ENCODE measurements around the gene LAMC3. TPM values are rescaled to one million over a fixed set of nuclear protein-coding genes. Genes with fewer than 3 reads are reported as not detected.

LAMC3 gene
- total RNA-seq, 2 donors from 2014 or later, result 0.47 to 0.50 TPM

DNA sequence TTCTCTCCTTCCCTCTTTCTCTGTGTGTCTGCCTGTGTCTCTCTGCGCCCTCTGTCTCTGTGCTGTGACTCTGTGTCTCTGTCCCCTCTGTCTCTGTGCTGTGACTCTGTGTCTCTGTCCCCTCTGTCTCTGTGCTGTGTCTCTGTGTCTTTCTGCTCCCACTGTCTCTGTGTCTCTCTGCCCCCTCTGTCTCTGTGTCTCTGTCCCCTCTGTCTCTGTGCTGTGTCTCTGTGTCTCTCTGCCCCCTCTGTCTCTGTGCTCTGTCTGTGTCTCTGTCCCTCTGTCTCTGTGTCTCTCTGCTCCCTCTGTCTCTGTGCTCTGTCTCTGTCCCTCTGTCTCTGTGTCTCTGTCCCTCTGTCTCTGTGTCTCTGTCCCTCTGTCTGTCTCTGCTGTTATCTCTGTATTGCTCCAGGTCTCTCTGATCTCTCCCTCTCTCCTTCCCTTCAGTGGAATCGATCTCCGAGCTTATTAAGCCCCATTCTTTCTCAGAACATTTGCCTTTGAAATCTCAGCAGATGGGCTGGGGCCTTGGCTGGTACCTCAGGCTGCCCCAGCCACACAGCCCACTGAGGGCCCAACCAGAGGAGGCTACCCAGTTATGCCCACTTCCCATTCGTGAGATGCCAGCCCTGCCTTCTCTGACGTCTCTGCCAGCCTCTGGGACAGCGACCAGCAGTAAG, 36.6 kb upstream of the LAMC3 start:
- ATAC-seq, result no peak
- peaks cover 5% of the 10 kb centered on the region for H3K36me3 Mint-ChIP-seq (ENCODE audit: low read depth)
- H3K4me3 Mint-ChIP-seq, result no peak overlapping the region
- H3K4me1 Mint-ChIP-seq, result peaks cover 5% of the 10 kb centered on the region
- peaks cover 46% of the 10 kb centered on the region for H3K27me3 Mint-ChIP-seq
- H3K27ac Mint-ChIP-seq, result no peak overlapping the region
- no peaks in the 10 kb centered on the region for H3K9me3 ChIP-seq (ENCODE audit: control insufficient read depth, low read length, poor library complexity, severe bottlenecking)
- DNase-seq, result no peak

DNA sequence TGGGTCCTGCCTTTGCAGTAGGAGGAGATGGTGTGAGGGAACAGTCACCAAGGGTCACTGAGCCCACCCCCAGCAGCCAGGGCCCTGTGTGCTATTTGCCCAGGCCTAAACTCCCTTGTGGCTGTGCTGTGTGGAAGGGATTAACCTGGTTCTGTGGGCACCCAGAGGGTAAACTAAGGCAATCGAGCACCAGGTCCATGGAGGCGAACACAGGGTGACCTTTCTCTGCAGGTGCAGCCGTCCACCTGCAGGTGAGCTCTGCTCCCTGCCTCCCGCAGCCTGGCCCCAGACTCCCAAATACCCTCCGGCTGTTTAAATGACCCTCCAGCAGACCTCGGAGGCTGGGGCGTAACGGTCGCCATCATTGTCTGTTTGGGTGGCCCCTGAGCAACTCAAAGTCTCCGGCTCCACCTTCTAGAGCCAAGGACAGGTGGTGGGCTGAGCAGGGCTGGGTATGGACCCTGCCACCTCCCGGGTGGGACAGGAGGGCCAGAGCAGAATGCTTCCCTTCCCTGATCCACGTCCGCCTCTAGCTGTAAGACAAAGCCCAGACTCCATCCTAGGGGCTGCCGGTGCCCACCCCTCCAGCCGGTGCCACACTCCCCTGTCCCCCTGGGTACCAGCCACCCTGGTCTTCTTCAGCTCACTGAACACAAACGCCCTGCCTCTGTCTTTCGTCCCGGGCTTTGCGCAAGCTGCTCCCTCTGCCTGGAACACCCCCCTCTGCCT, 35.9 kb upstream of the LAMC3 start:
- Mint-ChIP-seq H3K27me3 (peaks cover 49% of the 10 kb centered on the region), H3K4me3 (no peak overlapping the region), H3K4me1 (peaks cover 5% of the 10 kb centered on the region), H3K27ac (no peak overlapping the region), H3K36me3 (ENCODE audit: low read depth) (peaks cover 7% of the 10 kb centered on the region)
- H3K9me3 ChIP-seq (ENCODE audit: control insufficient read depth, low read length, poor library complexity, severe bottlenecking), result no peaks in the 10 kb centered on the region
- DNase-seq (no peak), ATAC-seq (no peak)

DNA sequence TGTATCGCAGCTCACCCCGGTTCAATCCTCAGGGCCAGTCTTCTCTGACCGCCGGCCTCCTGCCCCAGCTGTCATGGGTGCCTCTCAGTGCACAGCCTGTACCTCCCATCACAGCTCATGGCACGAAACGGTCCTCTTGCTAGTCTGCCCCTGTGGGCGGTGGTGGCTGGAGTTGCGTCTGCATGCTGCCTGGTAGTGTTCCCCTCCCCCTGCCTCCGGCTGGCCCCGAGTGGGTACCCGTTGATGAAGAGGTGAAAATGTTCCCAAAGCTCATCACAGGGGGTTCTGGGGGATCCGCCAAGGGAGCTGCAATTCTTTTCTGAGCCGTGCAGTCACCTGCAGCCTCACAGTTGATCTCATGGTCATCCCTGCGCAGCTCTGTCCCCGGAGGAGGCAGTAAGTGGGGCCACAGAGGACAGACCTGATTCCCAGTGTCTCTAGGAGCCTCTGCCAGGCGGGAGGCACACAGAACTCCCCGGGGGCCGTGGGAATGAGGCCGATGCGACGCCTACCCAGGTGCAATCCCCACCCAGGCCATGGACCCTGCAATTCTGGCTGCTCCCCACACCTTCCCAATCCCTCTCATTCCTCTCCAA, 35.2 kb upstream of the LAMC3 start:
- Mint-ChIP-seq H3K4me1 (peaks cover 5% of the 10 kb centered on the region), H3K27ac (no peak overlapping the region), H3K4me3 (no peak overlapping the region), H3K27me3 (peaks cover 49% of the 10 kb centered on the region), H3K36me3 (ENCODE audit: low read depth) (peaks cover 7% of the 10 kb centered on the region)
- ATAC-seq, result no peak
- H3K9me3 ChIP-seq (ENCODE audit: control insufficient read depth, low read length, poor library complexity, severe bottlenecking), result no peaks in the 10 kb centered on the region
- DNase-seq, result no peak

DNA sequence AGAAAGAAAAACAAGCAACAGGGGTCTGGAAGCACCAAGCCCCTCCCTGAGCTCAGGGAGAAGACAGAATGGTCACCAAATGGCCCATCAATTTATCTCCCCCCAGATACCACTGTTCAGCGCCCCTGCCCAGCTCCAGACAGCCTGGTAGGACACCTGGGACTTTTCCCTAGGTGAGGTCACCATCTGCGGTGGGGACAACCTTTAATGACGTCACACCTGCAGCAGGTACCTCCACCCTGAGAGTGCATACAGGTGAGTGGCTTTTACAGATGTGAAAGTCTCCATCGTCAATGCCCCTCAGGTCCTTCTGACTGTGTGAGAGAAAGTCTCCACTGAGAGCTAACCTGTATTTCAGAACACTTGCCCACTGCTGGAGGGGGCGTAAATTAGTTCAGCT, 34.3 kb upstream of the LAMC3 start:
- no peak for DNase-seq
- H3K4me1 Mint-ChIP-seq, result peaks cover 5% of the 10 kb centered on the region

DNA sequence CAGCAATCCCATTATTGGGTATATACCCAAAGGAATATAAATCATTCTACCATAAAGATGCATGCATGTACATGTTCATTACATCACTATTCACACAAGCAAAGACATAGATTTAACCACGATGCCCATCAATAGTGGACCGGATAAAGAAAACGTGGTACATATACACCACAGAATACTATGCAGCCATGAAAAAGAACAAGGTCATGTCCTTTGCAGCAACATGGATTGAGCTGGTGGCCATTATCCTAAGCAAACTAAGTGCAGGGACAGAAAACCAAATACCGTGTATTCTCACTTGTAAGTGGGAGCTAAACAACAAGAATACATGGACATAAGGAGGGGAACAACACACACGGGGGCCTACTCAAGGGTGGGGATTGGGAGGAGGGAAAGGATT, 33.8 kb upstream of the LAMC3 start:
- peaks cover 5% of the 10 kb centered on the region for H3K4me1 Mint-ChIP-seq
- no peaks in the 10 kb centered on the region for H3K9me3 ChIP-seq (ENCODE audit: control insufficient read depth, low read length, poor library complexity, severe bottlenecking)
- H3K36me3 Mint-ChIP-seq (ENCODE audit: low read depth), result peaks cover 7% of the 10 kb centered on the region
- no peak overlapping the region for H3K4me3 Mint-ChIP-seq
- ATAC-seq (no peak), DNase-seq (no peak)
- H3K27ac Mint-ChIP-seq, result no peak overlapping the region
- peaks cover 59% of the 10 kb centered on the region for H3K27me3 Mint-ChIP-seq

More for the DNA sequence above, 34.3 kb upstream of the LAMC3 start:
- Mint-ChIP-seq H3K4me3 (no peak overlapping the region), H3K36me3 (ENCODE audit: low read depth) (peaks cover 7% of the 10 kb centered on the region), H3K27me3 (peaks cover 54% of the 10 kb centered on the region), H3K27ac (no peak overlapping the region)
- no peaks in the 10 kb centered on the region for H3K9me3 ChIP-seq (ENCODE audit: control insufficient read depth, low read length, poor library complexity, severe bottlenecking)
- no peak for ATAC-seq

DNA sequence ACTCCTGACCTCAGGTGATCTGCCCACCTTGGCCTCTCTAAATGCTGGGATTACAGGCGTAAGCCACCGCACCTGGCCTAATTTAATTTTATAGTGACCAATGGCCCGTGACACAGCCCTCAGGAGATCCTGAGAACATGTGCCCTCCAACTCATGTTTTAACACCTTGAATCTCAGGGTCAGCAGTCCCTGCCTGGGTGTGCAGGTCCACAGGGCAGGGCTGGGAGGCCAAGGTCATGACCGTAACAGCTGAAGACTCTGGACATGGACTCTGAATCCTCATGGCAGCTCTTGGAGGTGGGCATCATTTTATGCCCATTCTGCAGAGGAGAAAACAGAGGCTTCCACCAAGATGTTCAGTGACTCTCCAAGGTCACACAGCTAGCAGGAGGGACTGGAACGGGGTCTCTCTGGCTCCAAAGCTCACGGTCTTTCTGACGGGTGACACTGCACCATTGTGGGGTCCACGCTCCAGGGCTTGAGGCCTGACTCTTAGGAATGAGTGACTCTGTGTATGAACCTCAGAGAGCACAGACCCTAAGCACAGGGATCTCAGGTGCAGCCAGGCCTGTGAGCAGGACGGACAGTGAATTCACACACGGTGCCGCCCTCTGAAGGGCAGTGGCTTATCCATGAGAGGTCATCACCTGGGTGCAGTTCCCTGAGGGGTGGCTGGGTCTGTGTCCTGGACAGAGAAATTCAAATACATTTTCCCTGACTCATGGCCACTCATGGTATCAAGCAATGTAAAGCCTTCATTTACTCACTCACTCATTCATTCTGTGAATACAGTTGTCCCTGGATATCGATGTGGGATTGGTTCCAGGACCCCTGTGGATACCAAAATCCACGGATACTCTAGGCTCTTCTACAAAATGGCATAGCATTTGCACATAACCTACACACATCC, 32.8 kb upstream of the LAMC3 start:
- no peak overlapping the region for H3K4me3 Mint-ChIP-seq
- H3K36me3 Mint-ChIP-seq (ENCODE audit: low read depth), result peaks cover 7% of the 10 kb centered on the region
- peaks cover 60% of the 10 kb centered on the region for H3K27me3 Mint-ChIP-seq
- H3K9me3 ChIP-seq (ENCODE audit: control insufficient read depth, low read length, poor library complexity, severe bottlenecking), result no peaks in the 10 kb centered on the region
- H3K4me1 Mint-ChIP-seq, result peaks cover 7% of the 10 kb centered on the region
- ATAC-seq, result no peak
- no peak overlapping the region for H3K27ac Mint-ChIP-seq
- no peak for DNase-seq

DNA sequence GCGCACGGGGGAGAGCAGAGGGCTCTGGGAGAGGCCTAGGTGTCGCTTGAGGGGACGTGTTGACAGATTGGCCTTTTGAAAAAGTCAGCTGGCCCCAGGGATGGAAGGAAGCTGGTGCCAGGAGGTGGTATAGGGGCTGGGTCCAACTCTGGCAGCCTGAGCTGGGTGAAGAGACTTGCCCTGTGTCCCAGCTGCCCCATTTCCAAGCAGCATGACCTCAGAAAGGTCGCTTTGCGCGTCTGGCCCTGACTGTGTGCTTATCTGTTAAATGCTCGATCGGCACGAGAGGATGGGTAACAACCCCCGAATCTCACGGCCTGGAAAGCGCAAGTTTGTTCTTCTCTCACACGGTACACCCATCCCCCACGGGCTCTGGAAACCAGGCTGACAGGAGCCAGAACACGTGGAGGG, 31.2 kb upstream of the LAMC3 start:
- no peak overlapping the region for H3K27ac Mint-ChIP-seq
- no peak for DNase-seq
- H3K4me1 Mint-ChIP-seq, result peaks cover 2% of the 10 kb centered on the region
- no peak overlapping the region for H3K4me3 Mint-ChIP-seq
- no peak for ATAC-seq
- peaks cover 3% of the 10 kb centered on the region for H3K36me3 Mint-ChIP-seq (ENCODE audit: low read depth)
- peaks cover 55% of the 10 kb centered on the region for H3K27me3 Mint-ChIP-seq
- no peaks in the 10 kb centered on the region for H3K9me3 ChIP-seq (ENCODE audit: control insufficient read depth, low read length, poor library complexity, severe bottlenecking)

DNA sequence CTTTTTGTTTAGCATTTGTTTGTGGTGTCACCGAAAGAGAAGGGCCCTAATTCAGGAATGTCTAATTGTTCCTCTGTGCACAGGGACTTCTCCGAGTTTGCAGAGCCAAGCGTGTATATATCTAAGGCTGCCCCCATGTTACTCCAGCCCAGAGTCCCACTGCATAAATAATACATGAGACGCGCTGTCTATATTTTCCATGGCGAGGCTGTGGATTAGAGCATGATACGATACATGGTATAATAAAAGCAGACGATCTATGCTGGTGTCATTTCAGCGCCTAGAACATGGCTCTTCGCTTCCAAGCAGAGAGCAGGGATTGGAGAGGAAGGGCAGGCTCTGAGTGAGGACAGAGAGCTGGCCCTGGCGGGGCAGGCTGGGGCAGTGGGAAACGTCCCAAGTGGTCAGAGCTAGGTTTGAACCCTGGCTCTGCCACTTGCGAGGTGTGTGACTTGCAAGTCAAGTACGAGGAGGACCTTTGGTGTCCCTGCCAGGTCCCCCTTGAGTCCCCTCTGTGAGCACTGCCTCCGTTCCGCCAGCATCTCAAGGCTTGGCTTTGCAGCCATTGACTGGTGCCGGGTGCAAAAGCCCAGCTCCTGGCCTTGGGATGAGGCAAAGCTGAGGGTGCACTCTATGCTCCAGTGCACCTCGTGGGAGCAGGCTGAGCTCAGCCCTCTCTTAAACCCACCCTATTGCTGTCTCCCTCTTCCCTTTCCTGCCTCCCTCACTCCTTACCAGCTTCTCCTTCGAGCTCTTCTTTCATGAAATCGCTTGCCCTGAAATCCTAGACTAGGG, 29.2 kb upstream of the LAMC3 start:
- peaks cover 3% of the 10 kb centered on the region for H3K36me3 Mint-ChIP-seq (ENCODE audit: low read depth)
- H3K4me1 Mint-ChIP-seq, result peaks cover 2% of the 10 kb centered on the region
- no peak for DNase-seq
- no peaks in the 10 kb centered on the region for H3K9me3 ChIP-seq (ENCODE audit: control insufficient read depth, low read length, poor library complexity, severe bottlenecking)
- H3K4me3 Mint-ChIP-seq, result no peak overlapping the region
- peaks cover 47% of the 10 kb centered on the region for H3K27me3 Mint-ChIP-seq
- ATAC-seq, result no peak
- no peak overlapping the region for H3K27ac Mint-ChIP-seq

DNA sequence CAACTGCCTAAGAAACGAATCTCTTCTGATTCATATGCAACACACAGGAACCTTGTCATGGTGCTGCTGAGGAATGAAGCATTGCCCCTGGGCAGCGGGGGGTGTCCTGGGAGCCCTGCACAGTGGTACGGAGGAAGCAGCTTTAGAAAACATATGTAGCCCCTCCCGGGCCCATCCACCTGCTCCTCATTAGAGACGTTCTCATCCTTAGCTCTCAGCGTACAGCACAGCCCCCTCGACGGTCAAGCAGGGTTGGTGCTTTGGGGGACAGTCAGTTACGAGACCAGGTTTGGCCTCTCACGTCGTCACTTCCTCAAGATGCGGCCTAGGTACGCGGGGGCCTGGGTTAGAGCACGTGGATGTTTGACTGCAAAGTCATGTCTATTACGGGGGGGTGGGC, 28.4 kb upstream of the LAMC3 start:
- ATAC-seq, result no peak
- H3K4me1 Mint-ChIP-seq, result peaks cover 2% of the 10 kb centered on the region
- peaks cover 41% of the 10 kb centered on the region for H3K27me3 Mint-ChIP-seq
- DNase-seq, result no peak
- peaks cover 3% of the 10 kb centered on the region for H3K36me3 Mint-ChIP-seq (ENCODE audit: low read depth)
- no peaks in the 10 kb centered on the region for H3K9me3 ChIP-seq (ENCODE audit: control insufficient read depth, low read length, poor library complexity, severe bottlenecking)
- H3K4me3 Mint-ChIP-seq, result no peak overlapping the region
- H3K27ac Mint-ChIP-seq, result no peak overlapping the region

DNA sequence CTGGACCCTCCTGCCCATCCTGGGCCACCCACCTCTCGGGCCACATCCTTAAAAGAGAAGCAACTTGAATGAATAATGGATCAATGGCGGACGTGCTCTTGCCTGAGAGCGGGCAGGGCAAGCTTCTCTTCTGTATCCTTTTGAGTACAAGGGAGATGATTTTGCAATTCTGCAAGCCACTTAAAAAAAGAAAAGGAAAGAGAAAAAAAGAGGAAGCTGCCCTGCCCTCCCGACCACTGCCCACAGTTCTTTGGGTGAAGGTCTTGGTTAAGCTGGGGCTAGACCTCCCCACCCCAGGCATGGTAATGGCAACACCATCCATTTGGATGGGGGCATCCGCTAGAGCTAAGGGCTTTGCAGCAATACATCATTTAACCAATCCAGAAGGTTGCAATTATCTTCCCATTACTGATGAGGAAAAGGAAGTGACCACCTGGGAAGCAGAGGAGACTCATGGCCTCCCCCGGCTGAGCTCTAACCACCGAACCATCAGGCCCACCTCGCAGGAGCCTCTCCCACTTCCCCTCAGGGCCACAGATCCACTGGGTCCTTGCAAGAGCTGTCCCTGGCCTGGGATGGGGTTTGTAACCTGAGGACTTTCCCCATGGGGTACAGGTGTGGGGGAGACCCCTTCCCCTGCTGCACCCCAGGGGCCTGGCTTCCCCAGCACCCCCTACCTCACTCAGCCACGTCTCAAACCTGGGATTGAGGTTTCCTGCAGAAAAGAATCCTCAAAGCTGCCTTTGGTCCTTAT, 27.8 kb upstream of the LAMC3 start:
- no peaks in the 10 kb centered on the region for H3K9me3 ChIP-seq (ENCODE audit: control insufficient read depth, low read length, poor library complexity, severe bottlenecking)
- Mint-ChIP-seq H3K27me3 (peaks cover 41% of the 10 kb centered on the region), H3K4me3 (no peak overlapping the region), H3K36me3 (ENCODE audit: low read depth) (peaks cover 3% of the 10 kb centered on the region), H3K27ac (no peak overlapping the region), H3K4me1 (peaks cover 2% of the 10 kb centered on the region)
- no peak for ATAC-seq
- no peak for DNase-seq

DNA sequence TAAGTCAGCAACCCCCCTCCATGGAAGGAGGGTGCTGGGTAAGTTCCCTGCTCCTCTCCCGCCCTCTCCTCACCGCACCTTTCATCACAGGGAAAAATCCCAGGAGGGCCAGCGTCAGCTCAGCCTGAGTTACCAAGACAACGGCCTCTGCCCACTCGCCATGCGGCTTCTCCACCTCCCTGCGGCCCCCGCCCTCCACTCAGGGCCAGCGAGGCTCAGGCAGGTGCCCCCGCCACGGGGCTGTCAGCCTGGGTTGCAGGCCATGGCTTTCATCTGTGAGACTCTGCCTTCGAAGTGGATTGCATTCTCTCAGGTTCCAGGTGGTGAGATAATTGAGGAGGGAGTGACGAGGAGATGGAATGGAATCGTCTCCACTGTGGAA, 27.2 kb upstream of the LAMC3 start:
- Mint-ChIP-seq H3K27ac (no peak overlapping the region), H3K4me3 (no peak overlapping the region), H3K4me1 (peaks cover 2% of the 10 kb centered on the region), H3K27me3 (peaks cover 40% of the 10 kb centered on the region), H3K36me3 (ENCODE audit: low read depth) (peaks cover 3% of the 10 kb centered on the region)
- ATAC-seq, result no peak
- DNase-seq, result no peak
- no peaks in the 10 kb centered on the region for H3K9me3 ChIP-seq (ENCODE audit: control insufficient read depth, low read length, poor library complexity, severe bottlenecking)
